Transverse colon (tissue), 4 donors: ENCODE results near the gene C16orf54. TPM values are rescaled to one million over a fixed set of nuclear protein-coding genes. Genes with fewer than 3 reads are reported as not detected.

ENCODE experiments used
- DNase-seq: peaks from one replicate; pipeline ENCODE4 v3.0.0-alpha.2; 2019
- H3K27ac ChIP-seq, 4 donors: fragments of 200-600 bp; sonication (generic); 2 replicates each; pipeline ENCODE4 v1.5.1; 2016 to 2018; ENCODE audit warnings: inconsistent platforms in 4 of 4
- H3K27me3 ChIP-seq: fragments of 200-600 bp; sonication (generic); 2 replicates; pipeline ENCODE4 v1.5.1; 2017; ENCODE audit warnings: inconsistent platforms
- H3K36me3 ChIP-seq, 4 donors: fragments of 200-600 bp; sonication (generic); 2 replicates each; pipeline ENCODE4 v1.5.1; 2017 to 2019; ENCODE audit warnings: inconsistent platforms in 4 of 4
- H3K4me1 ChIP-seq, 4 donors: fragments of 200-600 bp; sonication (generic); 2 replicates each; pipeline ENCODE4 v1.5.1; 2017 to 2020; ENCODE audit warnings: inconsistent platforms in 4 of 4
- H3K4me3 ChIP-seq, 4 donors: fragments of 200-600 bp; sonication (generic); 1 replicate in 1 of 4; 2 replicates in 3 of 4; pipeline versions ENCODE4 v1.5.1 to v1.6.1; 2017 to 2019; ENCODE audit warnings: inconsistent platforms in 4 of 4
- H3K9me3 ChIP-seq, 2 donors: fragments of 200-600 bp; sonication (generic); 2 replicates each; pipeline ENCODE4 v1.5.1; 2017 to 2019; ENCODE audit warnings: inconsistent platforms in 2 of 2
- CTCF ChIP-seq, 5 experiments: fragments of 200-600 bp in 3 of 5; fragments of 450-650 bp in 2 of 5; sonication (generic) in 3 of 5; IDR thresholded peaks; 1 replicate in 2 of 5; 2 replicates in 3 of 5; pipeline ENCODE4 v1.5.1; 2016 to 2017; ENCODE audit warnings: antibody characterized with exemption in 5 of 5, inconsistent platforms in 3 of 5, mild to moderate bottlenecking in 2 of 5, moderate library complexity in 1 of 5
- EP300 ChIP-seq: sonication (generic); formaldehyde crosslinking; IDR thresholded peaks from one replicate; pipeline ENCODE4 v1.6.1; 2017; ENCODE audit warnings: antibody characterized with exemption, low read depth
- POLR2A ChIP-seq: fragments of 450-650 bp; IDR thresholded peaks from one replicate; pipeline ENCODE4 v1.6.1; 2016; ENCODE audit warnings: antibody characterized with exemption, mild to moderate bottlenecking, moderate library complexity
- POLR2AphosphoS5 ChIP-seq, 3 donors: sonication (generic); formaldehyde crosslinking; IDR thresholded peaks; one replicate each; pipeline ENCODE4 v1.6.1; 2016; ENCODE audit warnings: antibody characterized with exemption in 3 of 3
- WGBS, 2 donors: methylation state at CpG; one replicate each; pipeline ENCODE4 v1.1.5; 2018; ENCODE audit warnings: low coverage in 1 of 2; 5-methylcytosine and 5-hydroxymethylcytosine counted together
- in situ Hi-C, 4 donors: fragments of 200-750 bp; cut with MboI; loops; one replicate each; pipeline versions ENCODE4 v1.15.0 to v1.15.1; 2017; ENCODE audit warnings: low sequenced_read_pairs in 3 of 4, low pct_ligation_motif_present in 1 of 4, low pct_unique_long_range_greater_than_20kb in 1 of 4
- intact Hi-C: fragments of 100-400 bp; cut with DNase I; formaldehyde crosslinking; loops from one replicate; pipeline ENCODE4 v1.15.1; 2023; ENCODE audit warnings: low total_unique reads
- total RNA-seq, 4 donors: library from RNA; depleted of rRNA; stranded (reverse); fragments of >200 nt; gene quantifications; one replicate each; pipeline ENCODE4 v1.1.0, GENCODE V29; 2016

C16orf54 gene
- total RNA-seq, 4 donors from 2014 or later: 3.0 to 8.2 (median 3.8) TPM; not detected in 1

DNA sequence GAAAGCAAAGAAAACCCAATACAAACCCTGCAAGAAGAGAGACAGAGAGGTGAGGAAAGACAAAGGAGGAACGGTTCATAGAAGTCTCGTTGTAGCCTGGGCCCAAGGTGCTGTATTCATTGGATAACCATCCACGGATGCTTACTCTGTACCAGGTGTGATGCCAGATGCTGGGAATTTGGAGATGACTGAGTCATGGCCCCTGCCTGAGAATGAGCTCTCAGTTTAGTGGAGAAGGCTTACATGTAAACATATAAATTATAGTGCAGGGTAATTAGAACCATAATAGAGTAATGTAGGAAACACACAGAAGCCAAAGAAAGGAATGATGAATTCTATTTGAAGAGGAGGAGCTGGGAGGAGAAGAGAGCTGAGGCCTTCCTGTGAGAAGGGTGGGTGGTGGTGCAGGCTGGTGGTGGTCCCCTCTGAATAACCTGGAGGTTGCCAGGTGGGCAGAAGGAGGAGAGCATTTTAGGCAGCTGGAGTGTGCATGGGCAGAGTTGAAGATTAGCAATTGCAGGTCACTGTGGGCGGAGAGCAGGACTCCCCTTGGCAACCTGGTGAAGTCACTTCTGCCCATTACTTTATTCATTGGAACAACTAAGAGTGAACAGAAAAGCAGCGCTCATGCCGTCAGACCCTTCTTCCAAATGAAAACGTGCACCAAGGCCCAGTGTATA lies 24.6 kb upstream of the C16orf54 start:
- Histone ChIP-seq H3K36me3 (no peaks in the 10 kb centered on the region), H3K9me3 (no peaks in the 10 kb centered on the region), H3K27ac (peak overlapping the region in 3 of 4 donors; percentile 35 to 52 (median 45)), H3K27me3 (no peaks in the 10 kb centered on the region), H3K4me1 (peaks cover 0 to 14% (median 5%) of the 10 kb centered on the region in 4 donors), H3K4me3 (no peak overlapping the region)
- no peak for TF ChIP-seq POLR2AphosphoS5 (IDR thresholded peaks at IDR 0.05)
- TF ChIP-seq EP300: no peak
- no peak for TF ChIP-seq POLR2A
- WGBS, 2 donors: 61 to 67% methylated on average over 4 to 7 of the region's 7 CpGs
- no peak for DNase-seq
- in situ Hi-C loops: no loop called here
- intact Hi-C loops: no loop called here

DNA sequence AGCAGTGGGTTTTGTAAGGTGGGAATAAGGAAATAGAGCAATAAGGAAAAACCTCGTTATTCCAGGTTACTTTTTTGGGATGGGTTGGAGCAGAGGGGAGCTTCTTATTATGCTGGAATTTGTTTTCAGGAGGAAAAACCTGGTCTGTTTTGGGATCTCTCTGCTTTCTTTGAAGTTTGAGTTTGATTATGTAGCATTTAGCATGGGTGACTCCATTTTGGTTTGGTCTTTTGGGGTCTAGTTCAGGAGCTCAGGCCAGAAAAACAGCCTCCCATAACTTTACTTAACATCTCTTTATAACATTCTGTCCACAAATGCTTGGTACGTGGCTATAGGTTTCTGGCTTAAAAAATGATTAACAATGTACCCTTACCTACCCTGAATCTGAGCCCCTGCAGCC lies 23.7 kb upstream of the C16orf54 start:
- intact Hi-C loops: no loop called here
- 78 to 80% methylated on average over 2 of the region's 2 CpGs for WGBS, 2 donors

GRCh38 chr16:29767062-29767461 lies 21.3 kb upstream of the C16orf54 start:
- intact Hi-C loops (no loop called here), in situ Hi-C loops (no loop called here)
- Histone ChIP-seq H3K9me3 (no peaks in the 10 kb centered on the region), H3K27ac (no peak overlapping the region), H3K4me1 (peaks cover 0 to 29% (median 12%) of the 10 kb centered on the region in 4 donors), H3K4me3 (no peak overlapping the region), H3K27me3 (no peaks in the 10 kb centered on the region), H3K36me3 (no peaks in the 10 kb centered on the region)
- TF ChIP-seq POLR2A (no peak), POLR2AphosphoS5 (IDR thresholded peaks at IDR 0.05) (no peak), CTCF (IDR thresholded peaks at IDR 0.05) (no peak), EP300 (no peak)
- 88 to 93% methylated on average over 3 of the region's 3 CpGs for WGBS, 2 donors
- DNase-seq: no peak

More for the DNA sequence above, 23.7 kb upstream of the C16orf54 start:
- in situ Hi-C loops: no loop called here
- Histone ChIP-seq H3K27me3 (no peaks in the 10 kb centered on the region), H3K4me1 (peaks cover 0 to 22% (median 10%) of the 10 kb centered on the region in 4 donors), H3K9me3 (no peaks in the 10 kb centered on the region), H3K4me3 (no peak overlapping the region), H3K36me3 (no peaks in the 10 kb centered on the region), H3K27ac (peak overlapping the region in 1 of 4 donors; percentile 45)
- no peak for TF ChIP-seq POLR2A
- TF ChIP-seq CTCF (IDR thresholded peaks at IDR 0.05): no peak
- TF ChIP-seq POLR2AphosphoS5 (IDR thresholded peaks at IDR 0.05): no peak
- TF ChIP-seq EP300: no peak
- DNase-seq: no peak

- no peak overlapping the region for H3K4me3 ChIP-seq
- intact Hi-C loops: no loop called here
- TF ChIP-seq POLR2AphosphoS5 (IDR thresholded peaks at IDR 0.05) (no peak), POLR2A (no peak), CTCF (IDR thresholded peaks at IDR 0.05) (no peak), EP300 (no peak)
- peaks cover 0 to 32% (median 12%) of the 10 kb centered on the region in 4 donors for H3K4me1 ChIP-seq
- H3K27ac ChIP-seq: peak overlapping the region in 1 of 4 donors; percentile 68
- no peaks in the 10 kb centered on the region for H3K9me3 ChIP-seq
- in situ Hi-C loops: no loop called here
- no peak for DNase-seq
- H3K27me3 ChIP-seq: no peaks in the 10 kb centered on the region
- 67 to 89% methylated on average over 1 to 3 of the region's 3 CpGs for WGBS, 2 donors
- no peaks in the 10 kb centered on the region for H3K36me3 ChIP-seq
Observed at GRCh38 chr16:29766571-29766970, 20.8 kb upstream of the C16orf54 start.
